ENCODE measurements around the gene RBM4B. TPM values are rescaled to one million over a fixed set of nuclear protein-coding genes. Genes with fewer than 3 reads are reported as not detected.

RBM4B gene
- total RNA-seq, 6 donors from 2014 or later: 7.3 to 27.2 (median 13.9) TPM

DNA sequence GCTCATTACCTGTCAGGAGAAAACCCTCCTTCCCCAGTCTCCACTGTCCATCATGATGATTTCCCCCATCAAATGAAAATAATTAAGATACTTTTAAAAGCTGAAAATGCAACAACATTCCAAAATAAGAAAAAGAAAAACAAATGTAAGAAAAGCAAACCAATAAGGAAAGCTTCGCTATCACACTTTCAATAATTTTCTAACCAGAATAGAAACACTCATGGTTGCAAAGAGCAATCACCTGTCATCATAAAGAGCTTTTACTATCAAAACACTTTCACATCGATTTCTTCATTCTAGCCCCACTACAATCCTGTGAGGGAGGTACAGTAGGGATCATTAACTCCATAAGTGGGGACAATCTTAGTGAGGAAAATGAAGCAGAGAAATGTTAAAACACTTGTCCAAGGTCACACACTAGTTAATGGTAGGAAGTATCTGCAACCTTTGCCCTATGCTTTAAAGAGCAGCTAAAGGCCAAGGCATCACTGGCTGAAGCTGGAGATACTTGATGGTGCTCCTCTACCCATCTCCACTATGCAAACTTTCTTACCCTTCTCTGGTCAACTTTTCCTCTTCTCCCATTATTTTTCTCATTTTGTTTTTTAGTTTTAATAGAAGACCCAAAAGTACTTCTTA lies 2.6 kb downstream of the RBM4B start:
- ATAC-seq (ENCODE audit: low FRiP score in 2 of 2) (no peak), DNase-seq (no peak)
- no peaks in the 10 kb centered on the region for H3K9me3 ChIP-seq
- peaks cover 32 to 51% (median 40%) of the 10 kb centered on the region in 4 donors for H3K4me1 ChIP-seq
- no peak overlapping the region for H3K27ac ChIP-seq
- TF ChIP-seq POLR2A (IDR thresholded peaks at IDR 0.05): no peak
- TF ChIP-seq POLR2AphosphoS5 (IDR thresholded peaks at IDR 0.05): no peak
- TF ChIP-seq, protein P1, sequence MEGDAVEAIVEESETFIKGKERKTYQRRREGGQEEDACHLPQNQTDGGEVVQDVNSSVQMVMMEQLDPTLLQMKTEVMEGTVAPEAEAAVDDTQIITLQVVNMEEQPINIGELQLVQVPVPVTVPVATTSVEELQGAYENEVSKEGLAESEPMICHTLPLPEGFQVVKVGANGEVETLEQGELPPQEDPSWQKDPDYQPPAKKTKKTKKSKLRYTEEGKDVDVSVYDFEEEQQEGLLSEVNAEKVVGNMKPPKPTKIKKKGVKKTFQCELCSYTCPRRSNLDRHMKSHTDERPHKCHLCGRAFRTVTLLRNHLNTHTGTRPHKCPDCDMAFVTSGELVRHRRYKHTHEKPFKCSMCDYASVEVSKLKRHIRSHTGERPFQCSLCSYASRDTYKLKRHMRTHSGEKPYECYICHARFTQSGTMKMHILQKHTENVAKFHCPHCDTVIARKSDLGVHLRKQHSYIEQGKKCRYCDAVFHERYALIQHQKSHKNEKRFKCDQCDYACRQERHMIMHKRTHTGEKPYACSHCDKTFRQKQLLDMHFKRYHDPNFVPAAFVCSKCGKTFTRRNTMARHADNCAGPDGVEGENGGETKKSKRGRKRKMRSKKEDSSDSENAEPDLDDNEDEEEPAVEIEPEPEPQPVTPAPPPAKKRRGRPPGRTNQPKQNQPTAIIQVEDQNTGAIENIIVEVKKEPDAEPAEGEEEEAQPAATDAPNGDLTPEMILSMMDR (IDR thresholded peaks at IDR 0.05): no peak
- TF ChIP-seq EP300 (IDR thresholded peaks at IDR 0.05): no peak
- H3K27me3 ChIP-seq: no peaks in the 10 kb centered on the region
- H3K4me3 ChIP-seq: no peak overlapping the region
- 73 to 83% methylated on average over 2 of the region's 2 CpGs for WGBS, 2 donors
- peaks cover 0 to 8% (median 0%) of the 10 kb centered on the region in 4 donors for H3K36me3 ChIP-seq

DNA sequence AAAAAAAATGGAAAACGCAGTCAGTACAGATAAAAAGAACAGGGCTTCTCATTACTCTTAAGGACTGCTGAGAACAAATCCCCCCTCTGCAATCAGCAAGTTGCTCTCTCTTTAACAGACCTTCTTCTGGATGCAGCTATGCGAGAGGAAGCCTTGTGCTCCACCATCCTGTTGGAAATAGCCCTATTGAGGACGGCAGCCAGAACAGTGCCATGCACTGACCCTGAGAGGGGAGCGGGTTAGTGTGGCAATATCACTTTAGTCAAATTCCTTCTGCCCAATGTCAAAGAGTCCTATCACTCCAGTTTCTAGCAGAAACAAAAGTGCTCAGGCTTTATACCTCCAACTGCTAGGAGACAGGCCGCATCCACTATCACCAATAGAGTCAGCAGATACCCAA lies 6.9 kb downstream of the RBM4B start:
- Histone ChIP-seq H3K9me3 (no peaks in the 10 kb centered on the region), H3K27me3 (no peaks in the 10 kb centered on the region), H3K4me3 (no peak overlapping the region), H3K36me3 (peaks cover 0 to 43% (median 14%) of the 10 kb centered on the region in 4 donors), H3K4me1 (peaks cover 17 to 29% (median 26%) of the 10 kb centered on the region in 4 donors), H3K27ac (no peak overlapping the region)
- no peak for ATAC-seq (ENCODE audit: low FRiP score in 2 of 2)
- 82 to 86% methylated on average over 5 of the region's 5 CpGs for WGBS, 2 donors
- no peak for DNase-seq
- no peak for TF ChIP-seq POLR2AphosphoS5 (IDR thresholded peaks at IDR 0.05)
- TF ChIP-seq, protein P1 (IDR thresholded peaks at IDR 0.05): no peak
- no peak for TF ChIP-seq POLR2A (IDR thresholded peaks at IDR 0.05)
- no peak for TF ChIP-seq EP300 (IDR thresholded peaks at IDR 0.05)

DNA sequence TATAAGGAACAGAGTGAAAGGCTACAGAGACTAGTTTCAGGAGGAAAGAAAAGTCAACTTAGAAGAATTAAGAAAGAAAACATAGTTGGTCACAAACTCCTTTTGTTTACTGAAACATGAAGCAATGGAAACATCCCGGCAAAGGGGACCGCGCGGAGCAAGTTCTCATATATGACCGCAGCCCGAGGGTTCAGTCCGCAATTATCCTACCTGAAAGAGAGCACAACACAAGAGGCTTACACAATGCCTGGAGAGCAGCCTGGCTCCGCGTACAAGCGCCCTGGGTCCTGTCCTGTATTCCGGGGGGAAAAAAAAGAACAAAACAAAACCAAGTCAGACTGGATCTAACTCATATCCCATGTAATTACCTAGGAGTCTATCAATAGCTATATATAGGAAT lies 12.3 kb downstream of the RBM4B start:
- peaks cover 0 to 10% (median 2%) of the 10 kb centered on the region in 4 donors for H3K4me1 ChIP-seq
- WGBS, 2 donors: 85 to 91% methylated on average over 11 of the region's 11 CpGs
- H3K36me3 ChIP-seq: peaks cover 0 to 70% (median 32%) of the 10 kb centered on the region in 4 donors
- H3K9me3 ChIP-seq: no peaks in the 10 kb centered on the region
- TF ChIP-seq POLR2A (IDR thresholded peaks at IDR 0.05) (no peak), EP300 (IDR thresholded peaks at IDR 0.05) (no peak), POLR2AphosphoS5 (IDR thresholded peaks at IDR 0.05) (no peak)
- TF ChIP-seq, protein P1 (IDR thresholded peaks at IDR 0.05): no peak
- no peaks in the 10 kb centered on the region for H3K27me3 ChIP-seq
- H3K27ac ChIP-seq: no peak overlapping the region
- no peak overlapping the region for H3K4me3 ChIP-seq
- ATAC-seq (ENCODE audit: low FRiP score in 2 of 2): peak in 1 of 2 donors; percentile 46
- DNase-seq: no peak

DNA sequence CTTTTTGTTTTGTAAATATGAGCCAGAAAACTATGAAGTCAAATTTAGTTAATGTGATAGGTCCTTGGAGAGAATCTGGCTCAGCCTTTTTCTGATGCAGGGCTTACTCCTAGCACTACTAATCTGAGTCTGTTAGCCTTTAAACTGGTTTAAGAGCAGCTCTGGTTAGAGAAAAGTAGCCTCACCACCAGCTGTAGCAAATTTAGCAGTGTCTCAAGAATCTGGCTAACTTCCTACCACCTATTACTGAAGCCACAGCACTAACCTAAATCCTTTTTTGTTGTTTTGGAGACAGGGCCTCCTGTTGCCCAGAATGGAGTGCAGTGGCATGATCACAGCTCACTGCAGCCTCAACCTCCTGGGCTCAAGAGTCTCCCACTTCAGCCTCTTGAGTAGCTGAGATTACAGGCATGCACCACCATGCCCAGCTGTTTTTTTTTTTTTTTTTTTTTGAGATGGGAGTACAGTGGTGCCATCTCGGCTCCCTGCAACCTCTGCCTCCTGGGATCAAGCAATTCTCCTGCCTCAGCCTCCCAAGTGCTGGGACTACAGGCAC lies 13.9 kb downstream of the RBM4B start:
- Histone ChIP-seq H3K4me3 (no peak overlapping the region), H3K9me3 (no peaks in the 10 kb centered on the region), H3K27me3 (no peaks in the 10 kb centered on the region), H3K4me1 (peaks cover 0 to 10% (median 2%) of the 10 kb centered on the region in 4 donors), H3K27ac (no peak overlapping the region), H3K36me3 (peaks cover 0 to 73% (median 33%) of the 10 kb centered on the region in 4 donors)
- ATAC-seq (ENCODE audit: low FRiP score in 2 of 2) (no peak), DNase-seq (no peak)
- WGBS, 2 donors: 83 to 100% methylated on average over 1 of the region's 1 CpG
- no peak for TF ChIP-seq POLR2A (IDR thresholded peaks at IDR 0.05)
- TF ChIP-seq EP300 (IDR thresholded peaks at IDR 0.05): no peak
- TF ChIP-seq, protein P1 (IDR thresholded peaks at IDR 0.05): no peak
- TF ChIP-seq POLR2AphosphoS5 (IDR thresholded peaks at IDR 0.05): no peak

All from upper lobe of left lung (tissue), 6 donors.